Kidney (tissue), 14 donors: ENCODE results near the gene FKBP8. TPM values are rescaled to one million over a fixed set of nuclear protein-coding genes. Genes with fewer than 3 reads are reported as not detected.
"Not testable (repeated sequence)": the region's sequence is repeated elsewhere in the genome, so short reads cannot be mapped to it uniquely, and the experiment has no call there.

Experiments used
- DNase-seq, 5 donors: peaks; one replicate each; pipeline ENCODE4 v3.0.0-alpha.2; 2013 to 2020
- FAIRE-seq: peaks from 2 replicates; lab custom pipeline; 2012; peaks lifted over from hg19 to GRCh38; lab: Jason Lieb, UNC
- H3K27ac ChIP-seq, 2 donors: one replicate each; pipeline ENCODE4 v1.7.0; 2013; ENCODE audit warnings: low read depth in 2 of 2, low read length in 2 of 2, inconsistent platforms in 1 of 2
- H3K27me3 ChIP-seq: one replicate; pipeline ENCODE4 v1.7.1; 2013; ENCODE audit warnings: low read length, inconsistent platforms; ENCODE audit not compliant: control insufficient read depth, insufficient read depth
- H3K36me3 ChIP-seq, 3 donors: one replicate each; pipeline versions ENCODE4 v1.7.0 to v1.7.1; 2013; ENCODE audit warnings: low read length in 3 of 3, control low read depth in 1 of 3, inconsistent platforms in 1 of 3; ENCODE audit not compliant: insufficient read depth in 3 of 3, control insufficient read depth in 2 of 3
- H3K4me1 ChIP-seq, 3 donors: one replicate each; pipeline versions ENCODE4 v1.7.0 to v1.7.1; 2013; ENCODE audit warnings: low read length in 3 of 3, inconsistent platforms in 1 of 3, low read depth in 1 of 3; ENCODE audit not compliant: control insufficient read depth in 2 of 3, insufficient read depth in 2 of 3
- H3K4me3 ChIP-seq, 3 donors: one replicate each; pipeline versions ENCODE4 v1.7.0 to v1.8.1; 2013; ENCODE audit warnings: low read length in 3 of 3, control low read depth in 1 of 3, inconsistent platforms in 1 of 3
- H3K9ac ChIP-seq, 3 donors: one replicate each; pipeline versions ENCODE4 v1.7.0 to v1.7.1; 2013; ENCODE audit warnings: low read length in 3 of 3, control low read depth in 1 of 3, inconsistent platforms in 1 of 3
- H3K9me3 ChIP-seq, 3 donors: one replicate each; pipeline versions ENCODE4 v1.7.0 to v1.7.1; 2013; ENCODE audit warnings: low read length in 3 of 3, control low read depth in 1 of 3, inconsistent platforms in 1 of 3; ENCODE audit not compliant: control insufficient read depth in 2 of 3, insufficient read depth in 1 of 3
- intact Hi-C: fragments of 100-400 bp; cut with DNase I; formaldehyde crosslinking; loops from one replicate; pipeline ENCODE4 v1.11.1; 2022
- polyA plus RNA-seq: library from polyadenylated mRNA; stranded (reverse); fragments of 350-450 nt; fragmentation: Illumina TruSeq; extraction: RNeasy Lipid Tissue Mini Kit (QIAGEN cat#74804); gene quantifications from one replicate; pipeline ENCODE4 v1.2.3, GENCODE V29; 2014; ENCODE audit warnings: low read depth, low replicate concordance; ENCODE audit not compliant: insufficient read depth
- total RNA-seq: library from RNA; stranded (reverse); fragmentation: NEBNext Ultra II Directional; extraction: Animal tissue kit (Norgen Biotek cat#: 25700); gene quantifications from one replicate; pipeline ENCODE4 v1.2.1, GENCODE V29; 2021
- TF ChIP-seq, protein P1 (sequence below): IDR thresholded peaks from 3 replicates; pipeline ENCODE4 v1.5.1; 2012; ENCODE audit warnings: mild to moderate bottlenecking, moderate library complexity, borderline replicate concordance; ENCODE audit not compliant: insufficient read depth; ENCODE audit errors: extremely low read depth
- donor health status: control.
- donor health status: control.
- donor health status: control.
- donor health status: control.
- donor health status: control.
- donor health status: DM: yes; HTN: yes; CAD: no.
- donor health status: Normal renal cell carcinoma (clear cell type).

Gene FKBP8
- total and polyA plus RNA-seq, 2 donors from 2014 or later, result 207 to 314 TPM

- peak overlapping the region in 2 of 3 donors; percentile 55 to 69 for H3K4me3 ChIP-seq
- intact Hi-C loops, result no loop called here
- no peaks in the 10 kb centered on the region for H3K9me3 ChIP-seq
- H3K27ac ChIP-seq, result no peak overlapping the region
- DNase-seq (peak in 2 of 5 donors; percentile 56 to 75), FAIRE-seq (no peak)
- TF ChIP-seq, protein P1, sequence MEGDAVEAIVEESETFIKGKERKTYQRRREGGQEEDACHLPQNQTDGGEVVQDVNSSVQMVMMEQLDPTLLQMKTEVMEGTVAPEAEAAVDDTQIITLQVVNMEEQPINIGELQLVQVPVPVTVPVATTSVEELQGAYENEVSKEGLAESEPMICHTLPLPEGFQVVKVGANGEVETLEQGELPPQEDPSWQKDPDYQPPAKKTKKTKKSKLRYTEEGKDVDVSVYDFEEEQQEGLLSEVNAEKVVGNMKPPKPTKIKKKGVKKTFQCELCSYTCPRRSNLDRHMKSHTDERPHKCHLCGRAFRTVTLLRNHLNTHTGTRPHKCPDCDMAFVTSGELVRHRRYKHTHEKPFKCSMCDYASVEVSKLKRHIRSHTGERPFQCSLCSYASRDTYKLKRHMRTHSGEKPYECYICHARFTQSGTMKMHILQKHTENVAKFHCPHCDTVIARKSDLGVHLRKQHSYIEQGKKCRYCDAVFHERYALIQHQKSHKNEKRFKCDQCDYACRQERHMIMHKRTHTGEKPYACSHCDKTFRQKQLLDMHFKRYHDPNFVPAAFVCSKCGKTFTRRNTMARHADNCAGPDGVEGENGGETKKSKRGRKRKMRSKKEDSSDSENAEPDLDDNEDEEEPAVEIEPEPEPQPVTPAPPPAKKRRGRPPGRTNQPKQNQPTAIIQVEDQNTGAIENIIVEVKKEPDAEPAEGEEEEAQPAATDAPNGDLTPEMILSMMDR, result no peak
- peaks cover 0 to 7% (median 4%) of the 10 kb centered on the region in 3 donors for H3K4me1 ChIP-seq
- peaks cover 0 to 9% (median 9%) of the 10 kb centered on the region in 3 donors for H3K36me3 ChIP-seq
- H3K9ac ChIP-seq, result peak overlapping the region in 2 of 3 donors; percentile 48 to 71
- H3K27me3 ChIP-seq, result no peaks in the 10 kb centered on the region
Measured at GRCh38 chr19:18543814-18544475, 572 bp upstream of the FKBP8 start.

DNA sequence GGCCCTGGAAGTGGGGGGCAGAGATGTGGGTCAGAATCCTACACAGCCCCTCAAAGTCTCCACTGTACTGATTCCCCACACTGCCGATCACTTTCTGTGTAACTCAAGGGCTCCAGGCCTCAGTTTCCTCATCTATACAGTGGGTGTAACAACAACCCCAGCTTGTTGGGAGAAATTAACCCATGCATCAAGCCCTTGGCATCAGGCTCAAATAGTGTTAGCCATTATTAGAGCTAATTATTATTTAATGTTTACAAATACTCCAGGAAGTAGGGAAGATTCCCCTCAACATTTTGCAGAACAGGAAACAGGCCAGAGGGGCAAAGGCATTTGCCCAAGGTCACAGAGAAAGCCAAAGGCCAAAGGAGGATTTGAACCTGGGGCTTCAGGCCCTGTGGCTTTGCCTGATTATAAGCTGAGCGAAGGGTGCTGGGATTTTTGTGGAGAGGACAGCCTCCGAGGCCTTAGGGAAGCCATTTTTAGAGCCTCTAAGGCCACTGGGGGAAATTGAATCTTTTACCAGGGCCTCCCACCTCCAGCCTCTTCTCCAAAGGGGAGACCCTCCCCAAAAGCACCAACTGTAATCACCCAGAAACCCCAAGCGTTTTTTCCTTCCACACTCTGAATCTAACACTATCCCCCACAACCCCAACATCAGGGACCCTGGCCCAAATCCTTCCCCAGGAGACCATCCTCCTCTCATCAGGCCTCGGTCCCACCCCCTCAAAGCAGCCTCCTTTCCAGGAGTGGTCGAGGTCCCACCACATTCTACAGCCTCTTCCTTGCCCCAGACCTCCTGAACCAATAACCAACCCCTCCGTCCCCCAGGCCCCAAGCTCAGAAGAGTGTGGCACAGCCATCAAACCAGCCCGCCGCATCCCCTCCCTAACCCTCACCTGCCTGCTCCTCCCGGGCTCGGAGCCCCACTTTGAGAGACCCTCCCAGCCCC, 1.1 kb downstream of the FKBP8 start:
- Histone ChIP-seq H3K36me3 (peaks cover 0 to 16% (median 9%) of the 10 kb centered on the region in 3 donors), H3K27ac (peak overlapping the region; percentile 51 to 72), H3K27me3 (no peaks in the 10 kb centered on the region), H3K4me3 (peak overlapping the region; percentile 42 to 74 (median 65)), H3K9me3 (no peaks in the 10 kb centered on the region), H3K9ac (peak overlapping the region; percentile 3 to 86 (median 83)), H3K4me1 (peaks cover 0 to 7% (median 4%) of the 10 kb centered on the region in 3 donors)
- DNase-seq, result peak in 1 of 5 donors; percentile 25
- TF ChIP-seq, protein P1, result no peak
- intact Hi-C loops, result no loop called here
- no peak for FAIRE-seq

DNA sequence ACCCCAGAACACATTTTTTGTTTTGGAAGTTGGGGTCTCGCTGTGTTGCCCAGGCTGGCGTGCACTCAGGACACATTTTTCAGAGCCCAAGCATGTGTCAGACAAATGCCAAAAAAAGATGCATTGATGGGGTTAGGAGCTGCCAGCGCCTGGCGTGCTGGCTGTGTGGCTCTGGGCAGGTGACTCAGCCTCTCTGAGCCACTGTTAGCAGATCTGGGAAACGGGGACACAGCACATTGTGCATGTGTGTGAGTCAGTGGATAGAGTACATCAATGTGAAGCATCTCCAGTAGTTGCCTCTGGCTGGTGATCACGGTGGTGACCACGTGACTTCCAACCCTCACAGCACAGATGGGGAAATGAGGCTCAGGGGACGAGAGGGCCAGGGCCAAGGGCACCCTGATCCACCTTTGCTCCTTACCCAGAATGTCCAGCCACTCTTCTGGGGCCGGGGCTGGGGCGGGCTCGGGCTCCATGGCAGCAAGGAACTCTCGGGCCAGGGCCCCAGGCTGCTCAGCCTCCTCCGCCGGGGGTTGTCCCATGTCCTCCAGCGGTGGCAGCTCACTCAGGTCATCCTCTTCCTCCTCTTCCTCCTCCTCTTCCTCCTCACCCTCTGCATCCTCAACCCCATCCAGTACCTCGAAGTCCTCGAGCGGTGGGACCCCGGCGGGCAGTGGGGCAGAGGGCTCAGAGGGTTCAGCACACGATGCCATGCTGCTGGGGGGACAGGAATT, 1.9 kb downstream of the FKBP8 start:
- Histone ChIP-seq H3K27me3 (no peaks in the 10 kb centered on the region), H3K4me1 (peaks cover 0 to 7% (median 4%) of the 10 kb centered on the region in 3 donors), H3K27ac (no peak overlapping the region), H3K9me3 (no peaks in the 10 kb centered on the region), H3K9ac (no peak overlapping the region), H3K36me3 (peaks cover 2 to 21% (median 9%) of the 10 kb centered on the region in 3 donors), H3K4me3 (no peak overlapping the region)
- DNase-seq (no peak), FAIRE-seq (no peak)
- TF ChIP-seq, protein P1, result no peak
- intact Hi-C loops, result no loop called here

DNA sequence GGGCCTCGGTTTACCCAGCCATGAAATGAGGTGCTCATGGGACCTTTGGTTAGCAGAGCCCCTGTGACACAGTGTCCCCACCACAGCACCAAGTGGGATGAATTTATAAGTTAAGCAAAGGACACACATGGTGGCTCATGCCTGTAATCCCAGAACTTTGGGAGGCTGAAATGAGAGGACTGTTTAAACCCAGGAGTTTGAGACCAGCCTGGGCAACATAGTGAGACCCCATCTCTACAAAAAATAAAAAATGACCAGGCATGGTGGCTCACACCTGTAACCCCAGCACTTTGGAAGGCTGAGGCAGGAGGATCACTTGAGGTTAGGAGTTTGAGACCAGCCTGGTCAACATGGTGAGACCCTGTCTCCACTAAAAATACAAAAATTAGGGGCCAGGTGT, 3.2 kb downstream of the FKBP8 start:
- H3K4me1 ChIP-seq, H3K27me3 ChIP-seq, H3K4me3 ChIP-seq, FAIRE-seq, H3K9ac ChIP-seq, H3K27ac ChIP-seq, intact Hi-C loops, DNase-seq, H3K9me3 ChIP-seq: not testable (repeated sequence)
- H3K36me3 ChIP-seq, result peaks cover 2 to 28% (median 13%) of the 10 kb centered on the region in 3 donors
